SW480 (cell line): ENCODE data around the gene MS4A6E.
"Not testable (repeated sequence)": the region's sequence is repeated elsewhere in the genome, so short reads cannot be mapped to it uniquely, and the experiment has no call there.

ENCODE experiments used
- DNase-seq: peaks from one replicate; pipeline ENCODE4 v3.0.0-alpha.2; 2016; ENCODE audit warnings: low spot score

The MS4A6E gene

GRCh38 chr11:60336767-60337391, 9.8 kb downstream of the MS4A6E start:
- DNase-seq: no peak

GRCh38 chr11:60338053-60338452, 11.0 kb downstream of the MS4A6E start:
- no peak for DNase-seq

GRCh38 chr11:60339356-60339755, 12.3 kb downstream of the MS4A6E start:
- DNase-seq: no peak

- peak; percentile 8 for DNase-seq
Measured at GRCh38 chr11:60343094-60343704, 16.1 kb downstream of the MS4A6E start.

GRCh38 chr11:60344146-60344545, 17.1 kb downstream of the MS4A6E start:
- DNase-seq: no peak

- DNase-seq: peak; percentile 13
Measured at GRCh38 chr11:60345489-60345888, 18.4 kb downstream of the MS4A6E start.

- no peak for DNase-seq
Measured at GRCh38 chr11:60347084-60347797, 20.2 kb downstream of the MS4A6E start.

- DNase-seq: no peak
Measured at GRCh38 chr11:60348116-60348515, 21.1 kb downstream of the MS4A6E start.

- no peak for DNase-seq
Measured at GRCh38 chr11:60349990-60350389, 22.9 kb downstream of the MS4A6E start.

GRCh38 chr11:60357771-60358170, 30.7 kb downstream of the MS4A6E start:
- no peak for DNase-seq

- DNase-seq: no peak
Measured at GRCh38 chr11:60360621-60361020, 33.6 kb downstream of the MS4A6E start.

- no peak for DNase-seq
Measured at GRCh38 chr11:60362241-60362640, 35.2 kb downstream of the MS4A6E start.

GRCh38 chr11:60363542-60364470, 36.8 kb downstream of the MS4A6E start:
- DNase-seq: peak; percentile 65

GRCh38 chr11:60366262-60366904, 39.3 kb downstream of the MS4A6E start:
- DNase-seq: not testable (repeated sequence)

- no peak for DNase-seq
Measured at GRCh38 chr11:60367009-60367408, 40.0 kb downstream of the MS4A6E start.

GRCh38 chr11:60367896-60368295, 40.8 kb downstream of the MS4A6E start:
- DNase-seq: no peak

GRCh38 chr11:60370252-60370810, 43.3 kb downstream of the MS4A6E start:
- DNase-seq: no peak

- DNase-seq: peak; percentile 80
Measured at GRCh38 chr11:60370811-60371298, 43.8 kb downstream of the MS4A6E start.

- no peak for DNase-seq
Measured at GRCh38 chr11:60371386-60371785, 44.3 kb downstream of the MS4A6E start.

- DNase-seq: no peak
Measured at GRCh38 chr11:60371854-60372253, 44.8 kb downstream of the MS4A6E start.

- DNase-seq: no peak
Measured at GRCh38 chr11:60372767-60373166, 45.7 kb downstream of the MS4A6E start.
